Stimulated activated naive CD8-positive, alpha-beta T cell treated with anti-CD3 and anti-CD28 coated beads, Interleukin-15, Interleukin-2, amounts not matched to agents 100 ng/mL and 50 ng/mL, for 24 hours (primary cell): ENCODE results near the gene PIP5K1A.

Experiments used
- H3K27ac Mint-ChIP-seq: one replicate; pipeline ENCODE4 v1.8.0; 2021; ENCODE audit warnings: mild to moderate bottlenecking, mixed read lengths
- H3K27me3 Mint-ChIP-seq: one replicate; pipeline ENCODE4 v1.8.0; 2021; ENCODE audit warnings: mixed read lengths
- H3K36me3 Mint-ChIP-seq: one replicate; pipeline ENCODE4 v1.8.0; 2021; ENCODE audit warnings: low read depth, mixed read lengths
- H3K4me1 Mint-ChIP-seq: one replicate; pipeline ENCODE4 v1.8.0; 2021; ENCODE audit warnings: low read depth, mixed read lengths
- H3K4me3 Mint-ChIP-seq: one replicate; pipeline ENCODE4 v1.8.0; 2021; ENCODE audit warnings: mild to moderate bottlenecking, mixed read lengths
- H3K9me3 Mint-ChIP-seq: one replicate; pipeline ENCODE4 v1.8.0; 2021; ENCODE audit warnings: mixed read lengths

The PIP5K1A gene

GRCh38 chr1:151287341-151287699, 89.0 kb downstream of the PIP5K1A start:
- Mint-ChIP-seq H3K4me3 (no peak overlapping the region), H3K4me1 (peaks cover 25% of the 10 kb centered on the region), H3K27me3 (no peaks in the 10 kb centered on the region), H3K36me3 (peaks cover 25% of the 10 kb centered on the region), H3K9me3 (no peaks in the 10 kb centered on the region), H3K27ac (no peak overlapping the region)

DNA sequence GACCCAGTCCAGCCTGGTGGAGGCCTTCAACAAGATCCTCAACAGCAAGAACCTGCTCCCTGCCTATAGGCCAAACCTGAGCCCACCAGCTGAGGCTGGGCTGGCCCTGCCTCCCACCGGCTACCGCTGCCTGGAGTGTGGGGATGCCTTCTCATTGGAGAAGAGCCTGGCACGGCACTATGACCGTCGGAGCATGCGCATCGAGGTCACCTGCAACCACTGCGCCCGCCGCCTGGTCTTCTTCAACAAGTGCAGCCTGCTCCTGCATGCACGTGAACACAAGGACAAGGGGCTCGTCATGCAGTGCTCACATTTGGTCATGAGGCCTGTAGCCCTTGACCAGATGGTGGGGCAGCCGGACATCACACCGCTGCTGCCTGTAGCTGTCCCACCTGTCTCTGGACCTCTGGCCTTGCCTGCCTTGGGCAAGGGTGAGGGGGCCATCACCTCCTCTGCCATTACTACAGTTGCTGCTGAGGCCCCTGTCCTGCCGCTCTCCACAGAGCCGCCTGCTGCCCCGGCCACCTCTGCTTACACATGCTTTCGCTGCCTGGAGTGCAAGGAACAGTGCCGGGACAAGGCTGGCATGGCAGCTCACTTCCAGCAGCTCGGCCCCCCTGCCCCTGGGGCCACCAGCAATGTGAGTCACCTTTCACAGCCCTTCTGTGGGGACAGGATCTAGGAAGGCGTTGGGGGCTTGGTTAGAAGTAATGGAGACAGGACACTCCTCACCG, 89.6 kb downstream of the PIP5K1A start:
- H3K4me1 Mint-ChIP-seq: peaks cover 24% of the 10 kb centered on the region
- H3K27ac Mint-ChIP-seq: no peak overlapping the region
- no peaks in the 10 kb centered on the region for H3K27me3 Mint-ChIP-seq
- peaks cover 30% of the 10 kb centered on the region for H3K36me3 Mint-ChIP-seq
- no peaks in the 10 kb centered on the region for H3K9me3 Mint-ChIP-seq
- H3K4me3 Mint-ChIP-seq: no peak overlapping the region

DNA sequence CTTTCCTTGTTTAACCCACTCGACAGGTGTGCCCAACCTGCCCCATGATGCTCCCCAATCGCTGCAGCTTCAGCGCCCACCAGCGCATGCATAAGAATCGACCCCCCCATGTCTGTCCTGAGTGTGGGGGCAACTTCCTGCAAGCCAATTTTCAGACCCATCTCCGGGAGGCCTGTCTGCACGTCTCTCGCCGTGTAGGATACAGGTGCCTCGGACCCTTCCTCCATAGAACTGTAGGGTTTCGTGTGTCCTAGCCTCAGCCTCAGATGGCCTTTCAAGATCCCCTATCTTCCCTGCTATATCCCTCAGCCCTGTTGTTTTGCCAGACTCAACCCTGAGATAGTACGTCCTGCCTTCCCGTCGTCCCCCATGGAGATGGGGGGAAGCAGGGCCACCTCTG, 90.2 kb downstream of the PIP5K1A start:
- H3K36me3 Mint-ChIP-seq: peaks cover 31% of the 10 kb centered on the region
- H3K4me1 Mint-ChIP-seq: peaks cover 18% of the 10 kb centered on the region
- H3K27me3 Mint-ChIP-seq: no peaks in the 10 kb centered on the region
- H3K9me3 Mint-ChIP-seq: no peaks in the 10 kb centered on the region
- H3K27ac Mint-ChIP-seq: peak overlapping the region; percentile 43
- no peak overlapping the region for H3K4me3 Mint-ChIP-seq

- Mint-ChIP-seq H3K27ac (no peak overlapping the region), H3K9me3 (no peaks in the 10 kb centered on the region), H3K36me3 (peaks cover 37% of the 10 kb centered on the region), H3K4me1 (peaks cover 10% of the 10 kb centered on the region), H3K4me3 (no peak overlapping the region), H3K27me3 (no peaks in the 10 kb centered on the region)
Measured at GRCh38 chr1:151289080-151289935, 91.0 kb downstream of the PIP5K1A start.

DNA sequence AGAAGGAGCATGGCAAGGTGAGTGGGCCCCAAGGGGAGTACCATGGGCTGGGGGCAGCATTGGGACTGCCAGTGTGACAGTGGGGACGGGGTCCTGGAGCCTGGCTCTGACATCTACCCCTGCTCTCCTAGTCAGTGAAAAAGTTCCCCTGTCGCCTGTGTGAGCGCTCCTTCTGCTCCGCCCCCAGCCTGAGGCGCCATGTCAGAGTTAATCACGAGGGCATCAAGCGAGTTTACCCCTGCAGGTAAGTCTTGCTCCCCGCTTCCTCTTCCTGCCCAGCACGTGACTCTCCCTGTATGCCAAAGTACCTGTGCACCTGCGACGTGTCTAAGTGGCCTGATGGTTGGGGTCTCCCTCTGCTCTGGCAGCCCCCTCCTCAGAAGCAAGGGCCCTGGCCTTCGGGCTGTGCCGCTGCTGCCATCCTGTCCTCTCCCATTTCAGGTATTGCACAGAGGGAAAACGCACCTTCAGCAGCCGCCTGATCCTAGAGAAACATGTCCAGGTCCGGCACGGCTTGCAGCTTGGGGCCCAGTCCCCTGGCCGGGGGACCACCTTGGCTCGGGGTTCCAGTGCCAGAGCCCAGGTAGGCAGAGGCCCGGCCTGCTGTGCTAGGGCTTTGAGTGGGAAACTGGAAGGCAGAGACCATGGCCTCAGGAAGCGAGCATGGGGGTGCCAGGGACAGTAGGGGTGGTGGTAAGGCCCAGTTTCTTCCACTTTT, 91.8 kb downstream of the PIP5K1A start:
- Mint-ChIP-seq H3K4me3 (no peak overlapping the region), H3K4me1 (peaks cover 6% of the 10 kb centered on the region), H3K36me3 (peaks cover 34% of the 10 kb centered on the region), H3K9me3 (no peaks in the 10 kb centered on the region), H3K27ac (no peak overlapping the region), H3K27me3 (no peaks in the 10 kb centered on the region)

DNA sequence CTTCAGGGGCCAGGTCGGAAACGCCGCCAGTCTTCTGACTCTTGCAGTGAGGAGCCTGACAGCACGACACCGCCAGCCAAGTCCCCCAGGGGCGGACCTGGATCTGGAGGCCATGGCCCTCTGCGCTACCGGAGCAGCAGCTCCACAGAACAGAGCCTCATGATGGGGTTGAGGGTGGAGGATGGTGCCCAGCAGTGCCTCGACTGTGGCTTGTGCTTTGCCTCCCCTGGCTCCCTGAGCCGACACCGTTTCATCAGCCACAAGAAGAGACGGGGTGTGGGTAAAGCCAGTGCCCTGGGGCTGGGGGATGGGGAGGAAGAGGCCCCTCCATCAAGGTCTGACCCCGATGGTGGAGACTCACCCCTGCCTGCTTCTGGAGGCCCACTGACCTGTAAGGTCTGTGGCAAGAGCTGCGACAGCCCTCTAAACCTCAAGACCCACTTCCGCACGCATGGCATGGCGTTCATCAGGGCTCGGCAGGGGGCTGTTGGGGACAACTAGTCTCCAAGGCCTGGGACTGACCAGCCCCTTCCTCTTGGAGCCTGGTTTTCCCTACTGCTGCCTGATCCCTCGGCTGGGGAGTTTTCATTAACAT, 92.5 kb downstream of the PIP5K1A start:
- H3K4me3 Mint-ChIP-seq: no peak overlapping the region
- H3K9me3 Mint-ChIP-seq: no peaks in the 10 kb centered on the region
- H3K4me1 Mint-ChIP-seq: peaks cover 6% of the 10 kb centered on the region
- H3K36me3 Mint-ChIP-seq: peaks cover 37% of the 10 kb centered on the region
- H3K27me3 Mint-ChIP-seq: no peaks in the 10 kb centered on the region
- no peak overlapping the region for H3K27ac Mint-ChIP-seq

GRCh38 chr1:151292207-151293030, 94.1 kb downstream of the PIP5K1A start:
- peaks cover 36% of the 10 kb centered on the region for H3K36me3 Mint-ChIP-seq
- no peak overlapping the region for H3K4me3 Mint-ChIP-seq
- peak overlapping the region; percentile 45 for H3K27ac Mint-ChIP-seq
- H3K27me3 Mint-ChIP-seq: no peaks in the 10 kb centered on the region
- H3K4me1 Mint-ChIP-seq: peaks cover 6% of the 10 kb centered on the region
- H3K9me3 Mint-ChIP-seq: no peaks in the 10 kb centered on the region

DNA sequence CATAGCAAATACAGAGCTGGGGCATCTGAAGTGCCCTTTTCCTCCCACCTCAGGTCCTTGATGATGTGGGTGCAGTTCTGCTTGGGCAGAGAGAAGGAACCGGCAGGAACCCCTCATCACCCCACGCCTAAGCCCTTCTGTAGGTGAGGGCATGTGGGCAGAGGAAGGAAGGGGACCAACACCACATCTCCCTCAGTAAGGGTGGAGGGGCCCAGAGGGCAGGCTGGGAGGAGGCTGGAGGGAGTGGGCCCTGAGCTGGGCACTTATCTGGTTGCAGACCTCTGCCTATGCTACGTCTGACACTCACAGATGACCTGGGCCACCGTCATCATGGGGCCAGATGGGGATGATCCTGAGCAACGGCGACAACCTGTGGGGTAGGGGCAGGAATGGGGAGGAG, 94.7 kb downstream of the PIP5K1A start:
- Mint-ChIP-seq H3K4me1 (peaks cover 6% of the 10 kb centered on the region), H3K9me3 (no peaks in the 10 kb centered on the region), H3K4me3 (no peak overlapping the region), H3K36me3 (peaks cover 39% of the 10 kb centered on the region), H3K27me3 (no peaks in the 10 kb centered on the region), H3K27ac (peak overlapping the region; percentile 79)

- Mint-ChIP-seq H3K4me3 (no peak overlapping the region), H3K27ac (no peak overlapping the region), H3K9me3 (no peaks in the 10 kb centered on the region), H3K27me3 (no peaks in the 10 kb centered on the region), H3K4me1 (no peaks in the 10 kb centered on the region), H3K36me3 (peaks cover 48% of the 10 kb centered on the region)
Measured at GRCh38 chr1:151294742-151295462, 96.5 kb downstream of the PIP5K1A start.
